Neuronal stem cell (in vitro differentiated cells): ENCODE measurements around the gene TSNAX.

ENCODE experiments used
- DNase-seq: peaks from one replicate; pipeline ENCODE4 v3.0.0-alpha.2; 2013; ENCODE audit warnings: low spot score
- H2AFZ ChIP-seq: one replicate; pipeline ENCODE4 v1.6.1; 2013; ENCODE audit warnings: mild to moderate bottlenecking, low read length, inconsistent platforms
- H2AK5ac ChIP-seq: 2 replicates; pipeline ENCODE4 v1.6.1; 2013; ENCODE audit warnings: low read depth, mild to moderate bottlenecking, inconsistent platforms, low read length, moderate library complexity, mixed read lengths
- H2BK120ac ChIP-seq: 2 replicates; pipeline ENCODE4 v1.6.1; 2013; ENCODE audit warnings: low read depth, mild to moderate bottlenecking, inconsistent platforms, low read length, moderate library complexity, mixed read lengths
- H2BK12ac ChIP-seq: one replicate; pipeline ENCODE4 v1.6.1; 2013; ENCODE audit warnings: low read length, inconsistent platforms
- H2BK15ac ChIP-seq: 2 replicates; pipeline ENCODE4 v1.6.1; 2013; ENCODE audit warnings: mild to moderate bottlenecking, low read length, inconsistent platforms, mixed read lengths
- H2BK5ac ChIP-seq: one replicate; pipeline ENCODE4 v1.6.1; 2013; ENCODE audit warnings: inconsistent platforms, mild to moderate bottlenecking, low read length, moderate library complexity
- H3K14ac ChIP-seq: one replicate; pipeline ENCODE4 v1.6.1; 2013; ENCODE audit warnings: low read length, inconsistent platforms
- H3K18ac ChIP-seq: 2 replicates; pipeline ENCODE4 v1.6.1; 2013; ENCODE audit warnings: low read length, inconsistent platforms
- H3K23ac ChIP-seq: 2 replicates; pipeline ENCODE4 v1.6.1; 2013; ENCODE audit warnings: low read depth, mild to moderate bottlenecking, mixed read lengths, low read length, inconsistent platforms; ENCODE audit not compliant: poor library complexity
- H3K27ac ChIP-seq: replicated peaks from 3 replicates; pipeline ENCODE4 v1.5.1; 2013; ENCODE audit warnings: low read length, inconsistent platforms
- H3K27me3 ChIP-seq, 3 experiments: 2 replicates each; pipeline ENCODE4 v1.6.1; 2013; ENCODE audit warnings: low read length in 3 of 3, mild to moderate bottlenecking in 2 of 3, inconsistent platforms in 1 of 3, low read depth in 1 of 3, mixed read lengths in 1 of 3, moderate library complexity in 1 of 3; ENCODE audit not compliant: control insufficient read depth in 3 of 3, insufficient read depth in 3 of 3
- H3K36me3 ChIP-seq, 2 donors: replicated peaks in 1 of 2; 2 replicates each; pipeline ENCODE4 v1.6.1; 2013; ENCODE audit warnings: low read length in 2 of 2; ENCODE audit not compliant: control insufficient read depth in 2 of 2, insufficient read depth in 2 of 2
- H3K4ac ChIP-seq: 2 replicates; pipeline ENCODE4 v1.6.1; 2013; ENCODE audit warnings: inconsistent platforms, mild to moderate bottlenecking, low read length, moderate library complexity
- H3K4me1 ChIP-seq, 2 donors: 1 replicate in 1 of 2; 2 replicates in 1 of 2; pipeline ENCODE4 v1.6.1; 2013; ENCODE audit warnings: low read length in 2 of 2, low read depth in 1 of 2; ENCODE audit not compliant: control insufficient read depth in 2 of 2, insufficient read depth in 1 of 2
- H3K4me2 ChIP-seq: one replicate; pipeline ENCODE4 v1.6.1; 2013; ENCODE audit warnings: mild to moderate bottlenecking, low read length, inconsistent platforms; ENCODE audit not compliant: insufficient read depth, poor library complexity, severe bottlenecking
- H3K4me3 ChIP-seq, 2 donors: 2 replicates each; pipeline ENCODE4 v1.5.1; 2013; ENCODE audit warnings: low read length in 2 of 2, mild to moderate bottlenecking in 2 of 2, inconsistent platforms in 1 of 2, moderate library complexity in 1 of 2
- H3K79me1 ChIP-seq: one replicate; pipeline ENCODE4 v1.6.1; 2013; ENCODE audit warnings: low read depth, mild to moderate bottlenecking, inconsistent platforms, low read length, moderate library complexity
- H3K9ac ChIP-seq: one replicate; pipeline ENCODE4 v1.6.1; 2013; ENCODE audit warnings: mild to moderate bottlenecking, low read depth, low read length, inconsistent platforms; ENCODE audit not compliant: poor library complexity
- H3K9me3 ChIP-seq, 2 donors: replicated peaks in 1 of 2; 2 replicates each; pipeline versions ENCODE3 to v1.6.1; 2013; ENCODE audit warnings: low read length in 2 of 2, mild to moderate bottlenecking in 2 of 2, inconsistent platforms in 1 of 2, low read depth in 1 of 2, mixed read lengths in 1 of 2, moderate library complexity in 1 of 2; ENCODE audit not compliant: control insufficient read depth in 2 of 2, insufficient read depth in 1 of 2
- H4K8ac ChIP-seq: one replicate; pipeline ENCODE4 v1.6.1; 2013; ENCODE audit warnings: low read depth, mild to moderate bottlenecking, inconsistent platforms, low read length, moderate library complexity
- H4K91ac ChIP-seq: one replicate; pipeline ENCODE4 v1.6.1; 2013; ENCODE audit warnings: low read length, low read depth, mild to moderate bottlenecking, inconsistent platforms; ENCODE audit not compliant: poor library complexity
- WGBS, 2 donors: extraction: QIAGEN DNeasy Blood & Tissue Kit; methylation state at CpG; one replicate each; pipeline ENCODE4 v1.1.7; 2013; ENCODE audit warnings: missing lambda C conversion rate in 2 of 2, mixed read lengths in 1 of 2; ENCODE audit not compliant: insufficient read length in 2 of 2, insufficient replicate concordance in 1 of 2; ENCODE audit errors: extremely low coverage in 2 of 2; 5-methylcytosine and 5-hydroxymethylcytosine counted together

TSNAX gene

DNA sequence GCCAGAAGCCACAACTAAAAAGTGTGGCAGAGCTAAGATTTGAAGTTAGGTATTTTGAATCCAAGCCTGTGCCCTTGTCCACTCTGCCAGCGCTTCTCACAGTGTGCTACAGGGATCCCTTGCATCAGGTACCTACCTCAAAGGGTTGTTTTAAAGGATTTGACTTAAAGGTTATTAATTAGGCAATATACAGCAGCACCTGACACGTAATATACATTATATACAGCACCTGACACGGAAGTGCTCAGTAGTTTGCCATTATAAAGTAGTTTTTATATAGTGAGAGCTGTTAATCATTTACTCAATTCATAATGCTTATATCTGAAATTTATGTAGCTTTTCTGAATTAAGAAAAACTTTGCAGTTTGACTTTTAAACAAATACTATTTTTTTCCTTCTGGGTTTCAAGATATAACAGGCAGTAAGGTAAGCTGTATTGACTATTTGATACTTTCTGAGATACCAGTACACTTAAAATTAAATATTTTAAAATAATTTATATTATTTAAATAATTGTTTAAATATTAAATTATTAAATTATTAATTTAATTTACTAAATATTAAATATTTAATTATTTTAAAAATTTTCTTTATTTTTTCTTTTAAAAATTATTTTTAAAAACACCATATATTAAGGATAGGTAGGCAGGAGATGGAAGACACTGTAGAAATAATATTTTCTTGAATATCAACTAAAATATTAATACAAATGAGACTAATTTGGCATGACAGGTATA lies 33.3 kb downstream of the TSNAX start:
- Histone ChIP-seq H3K14ac (no peak overlapping the region), H4K8ac (no peak overlapping the region), H3K4me3 (no peak overlapping the region), H2AFZ (no peak overlapping the region), H4K91ac (no peak overlapping the region), H3K9me3 (no peaks in the 10 kb centered on the region), H3K18ac (no peak overlapping the region), H3K36me3 (peaks cover 3 to 59% of the 10 kb centered on the region in 2 donors), H2BK120ac (no peak overlapping the region), H3K4me1 (no peaks in the 10 kb centered on the region), H3K4ac (no peak overlapping the region), H2BK5ac (no peak overlapping the region), H3K9ac (no peak overlapping the region), H2BK12ac (no peak overlapping the region), H3K79me1 (peaks cover 6% of the 10 kb centered on the region), H2AK5ac (no peak overlapping the region), H3K27me3 (no peaks in the 10 kb centered on the region), H3K27ac (no peak overlapping the region), H3K4me2 (no peak overlapping the region), H3K23ac (no peak overlapping the region), H2BK15ac (no peak overlapping the region)
- DNase-seq = no peak
- WGBS, 2 donors = no CpG with 5 or more reads among the region's 3 CpGs

DNA sequence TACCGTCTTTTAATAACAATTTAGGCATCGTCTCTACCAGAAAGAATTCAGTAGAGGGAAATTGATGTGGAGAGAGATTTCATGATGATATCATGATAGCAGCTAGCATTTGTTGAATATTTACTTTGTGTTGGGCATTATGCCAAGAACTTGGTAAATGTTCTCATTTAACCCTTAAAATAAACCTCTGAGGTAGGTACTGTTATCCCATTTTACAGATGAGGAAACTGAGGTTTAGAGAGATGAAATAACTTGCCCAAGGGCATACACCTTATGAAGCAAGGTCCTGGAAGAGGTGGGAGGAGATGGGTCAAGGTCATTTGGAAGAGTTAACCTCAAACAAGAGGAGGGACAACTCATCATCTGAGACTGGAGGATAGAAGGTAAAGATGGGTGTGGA lies 34.8 kb downstream of the TSNAX start:
- WGBS, 2 donors = no CpG with 5 or more reads among the region's 2 CpGs
- no peak overlapping the region for H4K8ac ChIP-seq
- no peaks in the 10 kb centered on the region for H3K4me1 ChIP-seq
- no peak overlapping the region for H2BK15ac ChIP-seq
- H4K91ac ChIP-seq = no peak overlapping the region
- no peaks in the 10 kb centered on the region for H3K9me3 ChIP-seq
- no peak overlapping the region for H3K9ac ChIP-seq
- H3K27me3 ChIP-seq = no peaks in the 10 kb centered on the region
- no peak overlapping the region for H3K4me2 ChIP-seq
- no peak overlapping the region for H2BK12ac ChIP-seq
- no peak overlapping the region for H3K4ac ChIP-seq
- H3K14ac ChIP-seq = no peak overlapping the region
- H3K18ac ChIP-seq = no peak overlapping the region
- H2AFZ ChIP-seq = no peak overlapping the region
- H3K27ac ChIP-seq = no peak overlapping the region
- no peak overlapping the region for H3K23ac ChIP-seq
- H2AK5ac ChIP-seq = no peak overlapping the region
- H3K79me1 ChIP-seq = no peaks in the 10 kb centered on the region
- DNase-seq = no peak
- no peak overlapping the region for H2BK120ac ChIP-seq
- no peak overlapping the region for H3K4me3 ChIP-seq
- H2BK5ac ChIP-seq = no peak overlapping the region
- peaks cover 3 to 67% of the 10 kb centered on the region in 2 donors for H3K36me3 ChIP-seq

DNA sequence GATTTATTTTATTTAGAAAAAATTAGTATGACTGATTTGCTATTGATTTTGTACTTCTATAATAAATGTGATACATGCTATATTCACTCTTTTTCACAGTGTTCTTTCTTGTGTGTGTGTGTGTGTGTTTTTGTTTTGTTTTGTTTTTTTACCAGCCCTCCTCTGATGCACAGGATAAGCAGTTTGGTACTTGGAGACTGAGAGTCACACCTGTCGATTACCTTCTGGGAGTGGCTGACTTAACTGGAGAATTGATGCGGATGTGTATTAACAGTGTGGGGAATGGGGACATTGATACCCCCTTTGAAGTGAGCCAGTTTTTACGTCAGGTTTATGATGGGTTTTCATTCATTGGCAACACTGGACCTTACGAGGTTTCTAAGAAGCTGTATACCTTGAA lies 35.9 kb downstream of the TSNAX start:
- WGBS, 2 donors = no CpG with 5 or more reads among the region's 4 CpGs
- no peak overlapping the region for H3K18ac ChIP-seq

GRCh38 chr1:231566496-231566895 lies 38.0 kb downstream of the TSNAX start:
- Histone ChIP-seq H2BK12ac (no peak overlapping the region), H3K9ac (no peak overlapping the region), H2AFZ (no peak overlapping the region), H2BK5ac (no peak overlapping the region), H4K91ac (no peak overlapping the region), H4K8ac (no peak overlapping the region), H3K14ac (no peak overlapping the region), H2BK120ac (no peak overlapping the region), H3K4ac (no peak overlapping the region), H3K27ac (no peak overlapping the region), H3K36me3 (peaks cover 3 to 57% of the 10 kb centered on the region in 2 donors), H2AK5ac (no peak overlapping the region), H3K27me3 (no peaks in the 10 kb centered on the region), H3K79me1 (no peaks in the 10 kb centered on the region), H3K4me3 (no peak overlapping the region), H3K23ac (no peak overlapping the region), H3K4me2 (no peak overlapping the region), H2BK15ac (no peak overlapping the region), H3K4me1 (no peaks in the 10 kb centered on the region), H3K9me3 (no peaks in the 10 kb centered on the region), H3K18ac (no peak overlapping the region)
- no peak for DNase-seq
- no CpG with 5 or more reads among the region's 2 CpGs for WGBS, 2 donors

More for the DNA sequence above, 35.9 kb downstream of the TSNAX start:
- H3K27ac ChIP-seq = no peak overlapping the region
- no peak overlapping the region for H3K14ac ChIP-seq
- H4K91ac ChIP-seq = no peak overlapping the region
- H2AFZ ChIP-seq = no peak overlapping the region
- no peaks in the 10 kb centered on the region for H3K27me3 ChIP-seq
- no peaks in the 10 kb centered on the region for H3K9me3 ChIP-seq
- DNase-seq = no peak
- H3K4me2 ChIP-seq = no peak overlapping the region
- H2AK5ac ChIP-seq = no peak overlapping the region
- no peak overlapping the region for H4K8ac ChIP-seq
- H3K23ac ChIP-seq = no peak overlapping the region
- H3K4me3 ChIP-seq = no peak overlapping the region
- no peaks in the 10 kb centered on the region for H3K4me1 ChIP-seq
- H3K9ac ChIP-seq = no peak overlapping the region
- H3K36me3 ChIP-seq = peaks cover 3 to 64% of the 10 kb centered on the region in 2 donors
- no peak overlapping the region for H2BK5ac ChIP-seq
- H2BK15ac ChIP-seq = no peak overlapping the region
- no peaks in the 10 kb centered on the region for H3K79me1 ChIP-seq
- H2BK120ac ChIP-seq = no peak overlapping the region
- no peak overlapping the region for H2BK12ac ChIP-seq
- H3K4ac ChIP-seq = no peak overlapping the region
